H9 (cell line): Measurements from ENCODE around the gene PCSK1. TPM values are rescaled to one million over a fixed set of nuclear protein-coding genes. Genes with fewer than 3 reads are reported as not detected.

Experiments
- DNase-seq: peaks from one replicate; pipeline ENCODE4 v3.0.0-alpha.2; 2017
- H2AFZ ChIP-seq: one replicate; pipeline ENCODE4 v1.6.1; 2013; ENCODE audit warnings: mild to moderate bottlenecking, low read length, control low read depth, moderate library complexity
- H2AK5ac ChIP-seq: 2 replicates; pipeline ENCODE4 v1.6.1; 2013; ENCODE audit warnings: low read length, control low read depth, mixed read lengths; ENCODE audit not compliant: insufficient read length
- H2BK120ac ChIP-seq: one replicate; pipeline ENCODE4 v1.6.1; 2013; ENCODE audit warnings: low read depth, mild to moderate bottlenecking, low read length, control low read depth, inconsistent platforms; ENCODE audit not compliant: poor library complexity, severe bottlenecking
- H2BK12ac ChIP-seq: 2 replicates; pipeline ENCODE4 v1.6.1; 2013; ENCODE audit warnings: low read length, control low read depth, mixed read lengths, low read depth; ENCODE audit not compliant: insufficient read length
- H2BK15ac ChIP-seq: 2 replicates; pipeline ENCODE4 v1.6.1; 2013; ENCODE audit warnings: low read depth, low read length, control low read depth
- H2BK20ac ChIP-seq: one replicate; pipeline ENCODE4 v1.6.1; 2013; ENCODE audit warnings: low read depth, mild to moderate bottlenecking, low read length, control low read depth, inconsistent platforms; ENCODE audit not compliant: poor library complexity, severe bottlenecking
- H2BK5ac ChIP-seq: 2 replicates; pipeline ENCODE4 v1.6.1; 2013; ENCODE audit warnings: low read length, control low read depth, mixed read lengths; ENCODE audit not compliant: insufficient read length
- H3K14ac ChIP-seq: 2 replicates; pipeline ENCODE4 v1.6.1; 2013; ENCODE audit warnings: low read length, control low read depth; ENCODE audit not compliant: insufficient read depth
- H3K18ac ChIP-seq: 2 replicates; pipeline ENCODE4 v1.6.1; 2013; ENCODE audit warnings: low read depth, mild to moderate bottlenecking, mixed read lengths, low read length, control low read depth; ENCODE audit not compliant: insufficient read length
- H3K23ac ChIP-seq: 2 replicates; pipeline ENCODE4 v1.6.1; 2013; ENCODE audit warnings: low read length, control low read depth, mixed read lengths, low read depth; ENCODE audit not compliant: insufficient read length
- H3K23me2 ChIP-seq: 2 replicates; pipeline ENCODE4 v1.6.1; 2013; ENCODE audit warnings: low read depth, mild to moderate bottlenecking, mixed read lengths, low read length, control low read depth; ENCODE audit not compliant: insufficient read length, poor library complexity, severe bottlenecking
- H3K27ac ChIP-seq: 2 replicates; pipeline ENCODE4 v1.5.1; 2013; ENCODE audit warnings: low read length, control low read depth, mixed read lengths, low read depth; ENCODE audit not compliant: insufficient read length
- H3K27me3 ChIP-seq: 2 replicates; pipeline ENCODE4 v1.6.1; 2013; ENCODE audit warnings: low read length, control low read depth, inconsistent platforms; ENCODE audit not compliant: insufficient read depth
- H3K4ac ChIP-seq: 2 replicates; pipeline ENCODE4 v1.6.1; 2013; ENCODE audit warnings: low read depth, mild to moderate bottlenecking, control low read depth, inconsistent platforms, low read length, moderate library complexity
- H3K4me1 ChIP-seq: 2 replicates; pipeline ENCODE4 v1.6.1; 2013; ENCODE audit warnings: low read length, control low read depth, inconsistent platforms; ENCODE audit not compliant: insufficient read depth
- H3K4me2 ChIP-seq: 2 replicates; pipeline ENCODE4 v1.6.1; 2013; ENCODE audit warnings: low read length, control low read depth, mixed read lengths; ENCODE audit not compliant: insufficient read length, insufficient read depth
- H3K56ac ChIP-seq: 2 replicates; pipeline ENCODE4 v1.6.1; 2013; ENCODE audit warnings: low read depth, mild to moderate bottlenecking, mixed read lengths, low read length, control low read depth; ENCODE audit not compliant: insufficient read length
- H3K79me1 ChIP-seq: 2 replicates; pipeline ENCODE4 v1.6.1; 2013; ENCODE audit warnings: low read depth, mild to moderate bottlenecking, moderate library complexity, low read length, control low read depth, inconsistent platforms; ENCODE audit not compliant: insufficient read depth, poor library complexity, severe bottlenecking
- H3K79me2 ChIP-seq: 2 replicates; pipeline ENCODE4 v1.6.1; 2013; ENCODE audit warnings: low read length, control low read depth, inconsistent platforms; ENCODE audit not compliant: insufficient read depth
- H3K9ac ChIP-seq: 2 replicates; pipeline ENCODE4 v1.6.1; 2013; ENCODE audit warnings: low read length, control low read depth, mixed read lengths; ENCODE audit not compliant: insufficient read length; ENCODE audit errors: extremely low read depth
- H3K9me3 ChIP-seq: one replicate; pipeline ENCODE4 v1.6.1; 2013; ENCODE audit warnings: low read depth, low read length, inconsistent platforms; ENCODE audit not compliant: control insufficient read depth
- H3T11ph ChIP-seq: one replicate; pipeline ENCODE4 v1.6.1; 2013; ENCODE audit warnings: mild to moderate bottlenecking, low read length, control low read depth, inconsistent platforms
- H4K20me1 ChIP-seq: one replicate; pipeline ENCODE4 v1.6.1; 2013; ENCODE audit not compliant: control insufficient read depth, insufficient read length, insufficient read depth
- H4K5ac ChIP-seq: 2 replicates; pipeline ENCODE4 v1.6.1; 2013; ENCODE audit warnings: low read depth, mild to moderate bottlenecking, mixed read lengths, low read length, control low read depth; ENCODE audit not compliant: insufficient read length
- H4K8ac ChIP-seq: replicated peaks from 2 replicates; pipeline ENCODE4 v1.6.1; 2013; ENCODE audit warnings: low read length, control low read depth, mixed read lengths, low read depth; ENCODE audit not compliant: insufficient read length
- H4K91ac ChIP-seq: 2 replicates; pipeline ENCODE4 v1.6.1; 2013; ENCODE audit warnings: low read depth, mild to moderate bottlenecking, moderate library complexity, mixed read lengths, low read length, control low read depth; ENCODE audit not compliant: insufficient read length
- H3K27ac Mint-ChIP-seq, 3 experiments: 2 replicates in 2 of 3; 3 replicates in 1 of 3; pipeline ENCODE4 v1.8.0; 2020 to 2021; ENCODE audit warnings: mixed read lengths in 3 of 3, mild to moderate bottlenecking in 1 of 3, moderate library complexity in 1 of 3
- H3K27me3 Mint-ChIP-seq: 2 replicates; pipeline ENCODE4 v1.8.0; 2021; ENCODE audit warnings: low read depth, mild to moderate bottlenecking, moderate library complexity, mixed read lengths
- H3K36me3 Mint-ChIP-seq, 3 experiments: 2 replicates in 2 of 3; 3 replicates in 1 of 3; pipeline ENCODE4 v1.8.0; 2020 to 2021; ENCODE audit warnings: low read depth in 3 of 3, mixed read lengths in 3 of 3; ENCODE audit not compliant: insufficient read depth in 1 of 3
- H3K4me1 Mint-ChIP-seq, 2 experiments: 2 replicates each; pipeline ENCODE4 v1.8.0; 2020; ENCODE audit warnings: mixed read lengths in 2 of 2
- H3K4me3 Mint-ChIP-seq, 2 experiments: 2 replicates in 1 of 2; 3 replicates in 1 of 2; pipeline ENCODE4 v1.8.0; 2020 to 2021; ENCODE audit warnings: mild to moderate bottlenecking in 2 of 2, mixed read lengths in 2 of 2, moderate library complexity in 1 of 2
- H3K9me3 Mint-ChIP-seq, 2 experiments: 2 replicates in 1 of 2; 3 replicates in 1 of 2; pipeline ENCODE4 v1.8.0; 2020; ENCODE audit warnings: mild to moderate bottlenecking in 2 of 2, mixed read lengths in 2 of 2, moderate library complexity in 1 of 2
- WGBS: extraction: QIAGEN DNeasy Blood & Tissue Kit; methylation state at CpG from one replicate; pipeline ENCODE4 v1.1.7; 2013; ENCODE audit warnings: missing lambda C conversion rate, low lambda C conversion rate, mixed read lengths; ENCODE audit not compliant: insufficient read length; ENCODE audit errors: extremely low coverage; 5-methylcytosine and 5-hydroxymethylcytosine counted together
- total RNA-seq: library from RNA; stranded (reverse); gene quantifications from 2 replicates; pipeline ENCODE4 v1.2.1, GENCODE V29; 2021
- TF ChIP-seq, protein P1 (sequence below): fragments of 200-600 bp; sonication (generic); conservative IDR thresholded peaks from 3 replicates; pipeline ENCODE4 v1.8.0; 2021; ENCODE audit warnings: antibody characterized with exemption, mild to moderate bottlenecking

Gene PCSK1
- total RNA-seq, 1 experiment from 2014 or later, result 2.9 TPM

DNA sequence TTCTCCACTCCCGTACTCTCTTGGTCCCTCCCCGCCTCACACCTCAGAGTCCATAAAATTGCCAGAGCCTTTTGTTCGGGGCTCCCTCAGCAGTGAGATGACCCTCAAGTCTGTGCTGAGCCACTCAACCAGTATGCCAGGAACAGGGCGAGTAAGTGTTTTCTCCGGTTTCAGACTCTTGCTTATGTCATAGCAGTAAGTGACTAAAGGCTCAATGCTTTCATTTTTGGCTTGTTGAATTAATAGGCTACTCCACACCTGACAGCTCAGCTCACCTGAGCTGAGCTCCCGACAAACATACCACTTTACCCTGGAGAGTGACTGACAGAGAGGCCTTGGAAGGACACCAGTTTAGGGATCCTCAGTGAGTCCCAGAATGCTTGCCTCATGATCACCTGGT is 30.5 kb downstream of the PCSK1 start:
- Histone ChIP-seq H4K5ac (no peak overlapping the region), H2AFZ (no peak overlapping the region)
- DNase-seq, result no peak

More for the DNA sequence above, 30.5 kb downstream of the PCSK1 start:
- Histone ChIP-seq H2BK5ac (no peak overlapping the region), H3K4me1 (no peaks in the 10 kb centered on the region), H3K23ac (no peak overlapping the region), H2BK15ac (no peak overlapping the region), H3K79me2 (no peaks in the 10 kb centered on the region), H3K9me3 (no peaks in the 10 kb centered on the region), H2BK20ac (no peak overlapping the region), H3K79me1 (no peaks in the 10 kb centered on the region), H4K91ac (no peak overlapping the region), H4K8ac (no peak overlapping the region), H3K56ac (no peak overlapping the region), H3K4ac (no peak overlapping the region), H2AK5ac (no peak overlapping the region), H3T11ph (no peak overlapping the region), H3K23me2 (no peaks in the 10 kb centered on the region), H3K18ac (no peak overlapping the region), H2BK120ac (no peak overlapping the region), H2BK12ac (no peak overlapping the region), H3K4me2 (no peak overlapping the region), H3K14ac (no peak overlapping the region), H3K9ac (no peak overlapping the region), H3K27ac (no peak overlapping the region), H3K27me3 (no peaks in the 10 kb centered on the region), H4K20me1 (no peaks in the 10 kb centered on the region)
- Mint-ChIP-seq H3K4me3 (no peak overlapping the region), H3K36me3 (no peaks in the 10 kb centered on the region), H3K27ac (peak overlapping the region in 2 of 3 experiments; percentile 38 to 73; a peak in 2 of 7 replicates), H3K9me3 (no peaks in the 10 kb centered on the region), H3K27me3 (no peaks in the 10 kb centered on the region), H3K4me1 (peaks cover 0 to 2% of the 10 kb centered on the region in 2 experiments; a peak in 1 of 4 replicates)
- TF ChIP-seq, protein P1, sequence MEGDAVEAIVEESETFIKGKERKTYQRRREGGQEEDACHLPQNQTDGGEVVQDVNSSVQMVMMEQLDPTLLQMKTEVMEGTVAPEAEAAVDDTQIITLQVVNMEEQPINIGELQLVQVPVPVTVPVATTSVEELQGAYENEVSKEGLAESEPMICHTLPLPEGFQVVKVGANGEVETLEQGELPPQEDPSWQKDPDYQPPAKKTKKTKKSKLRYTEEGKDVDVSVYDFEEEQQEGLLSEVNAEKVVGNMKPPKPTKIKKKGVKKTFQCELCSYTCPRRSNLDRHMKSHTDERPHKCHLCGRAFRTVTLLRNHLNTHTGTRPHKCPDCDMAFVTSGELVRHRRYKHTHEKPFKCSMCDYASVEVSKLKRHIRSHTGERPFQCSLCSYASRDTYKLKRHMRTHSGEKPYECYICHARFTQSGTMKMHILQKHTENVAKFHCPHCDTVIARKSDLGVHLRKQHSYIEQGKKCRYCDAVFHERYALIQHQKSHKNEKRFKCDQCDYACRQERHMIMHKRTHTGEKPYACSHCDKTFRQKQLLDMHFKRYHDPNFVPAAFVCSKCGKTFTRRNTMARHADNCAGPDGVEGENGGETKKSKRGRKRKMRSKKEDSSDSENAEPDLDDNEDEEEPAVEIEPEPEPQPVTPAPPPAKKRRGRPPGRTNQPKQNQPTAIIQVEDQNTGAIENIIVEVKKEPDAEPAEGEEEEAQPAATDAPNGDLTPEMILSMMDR, result no peak
- WGBS, result no CpG with 5 or more reads among the region's 6 CpGs
